Measurements from ENCODE around the gene PFKL. TPM values are rescaled to one million over a fixed set of nuclear protein-coding genes. Genes with fewer than 3 reads are reported as not detected.

PFKL gene
- total RNA-seq, 1 experiment from 2014 or later = 140 TPM

DNA sequence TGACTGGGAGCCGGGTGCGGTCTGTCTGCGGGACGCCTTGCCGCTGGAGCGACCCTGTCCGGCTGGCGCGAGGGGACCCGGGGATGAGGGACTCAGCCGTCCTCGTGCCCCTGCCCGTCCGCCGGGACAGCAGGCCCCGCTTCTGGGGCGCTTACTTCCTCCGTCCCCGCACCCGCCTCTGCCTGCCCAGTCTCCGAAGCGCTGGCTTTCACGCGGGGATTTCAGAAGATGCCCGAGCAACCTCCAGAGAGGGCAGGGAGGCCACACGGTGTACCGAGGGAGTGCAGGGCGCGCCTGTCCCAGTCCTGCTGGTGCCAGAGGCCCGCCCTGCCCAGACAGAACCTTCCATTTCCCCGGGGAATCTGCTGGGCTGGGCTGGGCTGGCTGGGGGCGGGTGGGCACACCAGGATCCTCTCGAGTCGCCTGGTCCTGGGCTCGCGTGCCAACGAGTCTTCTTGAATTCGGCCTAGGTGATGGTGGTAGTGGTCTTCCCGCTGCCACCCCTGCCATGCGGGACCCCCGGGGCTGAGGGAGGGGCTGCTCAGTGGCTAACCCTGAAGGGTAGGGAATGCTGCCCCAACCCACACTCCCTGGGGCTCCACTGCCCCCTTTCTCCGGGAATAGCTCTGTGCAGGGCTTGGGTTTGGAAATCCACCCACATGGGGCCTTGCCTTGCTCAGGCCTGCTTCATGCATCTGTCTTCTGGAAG lies 51.1 kb downstream of the PFKL start:
- no peaks in the 10 kb centered on the region for H3K36me3 Mint-ChIP-seq (ENCODE audit: insufficient read depth, unreplicated experiment)
- intact Hi-C loops (cut with micrococcal nuclease; ENCODE audit: unreplicated experiment) = no loop called here
- ChIA-PET POLR2A (no interaction called here), CTCF (no interaction called here)
- H3K27me3 Mint-ChIP-seq (ENCODE audit: insufficient read depth, unreplicated experiment) = no peaks in the 10 kb centered on the region
- no TSS peak for BruUV-seq (replicated peaks)
- Histone ChIP-seq H3K4me3 (ENCODE audit: low read depth, low read length) (no peak overlapping the region), H3K4me1 (no peaks in the 10 kb centered on the region), H3K9me3 (no peaks in the 10 kb centered on the region), H3K27me3 (replicated peaks; ENCODE audit: control insufficient read depth, insufficient read depth, low read length) (no peaks in the 10 kb centered on the region), H3K36me3 (ENCODE audit: control insufficient read depth, insufficient read depth, low read length) (no peaks in the 10 kb centered on the region)
- TF ChIP-seq CTCF (IDR thresholded peaks at IDR 0.05; ENCODE audit: insufficient read depth in 1 of 2, low read depth in 1 of 2, low read length in 1 of 2, severe bottlenecking in 1 of 2, unreplicated experiment in 1 of 2) = no peak
- no peaks in the 10 kb centered on the region for H3K4me1 Mint-ChIP-seq (ENCODE audit: low read depth, unreplicated experiment)
- no peak overlapping the region for H3K27ac Mint-ChIP-seq (ENCODE audit: unreplicated experiment)
- no peak for DNase-seq
- no peak overlapping the region for H3K4me3 Mint-ChIP-seq (ENCODE audit: unreplicated experiment)
- no peaks in the 10 kb centered on the region for H3K9me3 Mint-ChIP-seq (ENCODE audit: unreplicated experiment)

GRCh38 chr21:44351535-44352252 lies 51.8 kb downstream of the PFKL start:
- CTCF ChIA-PET = no interaction called here
- H3K27me3 Mint-ChIP-seq (ENCODE audit: insufficient read depth, unreplicated experiment) = no peaks in the 10 kb centered on the region
- POLR2A ChIA-PET = interaction anchor here (0.7 kb wide), 1 partner anchor 13 kb away, joined by 3 read pairs; no protein-coding TSS in a partner anchor

More at GRCh38 chr21:44351535-44352252, 51.8 kb downstream of the PFKL start:
- BruUV-seq (replicated peaks) = no TSS peak
- H3K4me3 ChIP-seq (ENCODE audit: low read depth, low read length) = no peak overlapping the region
- no peaks in the 10 kb centered on the region for H3K36me3 Mint-ChIP-seq (ENCODE audit: insufficient read depth, unreplicated experiment)
- intact Hi-C loops (cut with micrococcal nuclease; ENCODE audit: unreplicated experiment) = no loop called here
- H3K36me3 ChIP-seq (ENCODE audit: control insufficient read depth, insufficient read depth, low read length) = no peaks in the 10 kb centered on the region
- no peak overlapping the region for H3K4me3 Mint-ChIP-seq (ENCODE audit: unreplicated experiment)
- H3K27ac Mint-ChIP-seq (ENCODE audit: unreplicated experiment) = no peak overlapping the region
- TF ChIP-seq CTCF (IDR thresholded peaks at IDR 0.05; ENCODE audit: insufficient read depth in 1 of 2, low read depth in 1 of 2, low read length in 1 of 2, severe bottlenecking in 1 of 2, unreplicated experiment in 1 of 2) = no peak
- no peaks in the 10 kb centered on the region for H3K4me1 ChIP-seq
- no peaks in the 10 kb centered on the region for H3K9me3 Mint-ChIP-seq (ENCODE audit: unreplicated experiment)
- no peaks in the 10 kb centered on the region for H3K27me3 ChIP-seq (replicated peaks; ENCODE audit: control insufficient read depth, insufficient read depth, low read length)
- DNase-seq = no peak
- no peaks in the 10 kb centered on the region for H3K4me1 Mint-ChIP-seq (ENCODE audit: low read depth, unreplicated experiment)
- no peaks in the 10 kb centered on the region for H3K9me3 ChIP-seq

All from Caco-2 (cell line).